Uterus (tissue), 2 donors: Measurements from ENCODE around the gene CCM2.

Source experiments
- POLR2A ChIP-seq, 2 donors: fragments of 450-650 bp; IDR thresholded peaks; one replicate each; pipeline ENCODE4 v1.6.1; 2016; ENCODE audit warnings: antibody characterized with exemption in 2 of 2, mild to moderate bottlenecking in 1 of 2, moderate library complexity in 1 of 2
- TF ChIP-seq, protein P1 (sequence below), 4 experiments: fragments of 200-600 bp in 2 of 4; fragments of 450-650 bp in 2 of 4; sonication (generic) in 2 of 4; IDR thresholded peaks; one replicate each; pipeline ENCODE4 v1.5.1; 2016 to 2019; ENCODE audit warnings: antibody characterized with exemption in 4 of 4, mild to moderate bottlenecking in 2 of 4, moderate library complexity in 1 of 4

DNA sequence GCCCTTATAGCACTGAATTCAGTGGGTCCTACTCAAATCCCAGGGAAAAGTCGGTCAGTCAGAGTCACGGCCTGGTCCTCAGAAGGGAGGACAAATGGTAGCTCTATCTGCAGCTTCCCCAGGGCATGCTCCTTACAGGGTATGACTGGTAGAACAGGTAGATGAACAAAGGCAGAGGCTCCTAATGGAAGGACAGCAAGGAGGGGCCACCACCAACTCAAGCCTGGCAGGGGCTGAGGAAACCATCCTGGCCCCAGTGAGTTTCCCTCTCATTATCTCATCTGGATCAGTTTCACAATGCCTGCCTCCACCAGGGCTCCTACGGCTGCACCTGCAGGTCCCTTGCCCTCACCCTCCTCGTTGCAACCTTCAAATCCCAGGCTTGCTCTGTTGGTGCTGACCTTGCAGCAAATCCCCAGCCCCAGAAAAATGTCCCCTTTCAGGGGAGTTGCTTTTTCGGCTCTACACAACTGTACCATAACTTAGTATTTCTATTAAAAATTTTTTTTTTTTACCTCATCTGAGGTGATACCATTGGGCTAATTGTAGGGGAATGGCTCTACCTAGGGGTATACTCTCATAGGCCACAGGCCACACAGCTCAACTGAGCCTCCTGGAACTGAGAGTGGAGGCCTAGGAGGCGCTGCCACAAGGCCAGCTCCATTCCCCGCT, 18.8 kb upstream of the CCM2 start:
- TF ChIP-seq POLR2A (IDR thresholded peaks at IDR 0.05), result no peak
- TF ChIP-seq, protein P1, sequence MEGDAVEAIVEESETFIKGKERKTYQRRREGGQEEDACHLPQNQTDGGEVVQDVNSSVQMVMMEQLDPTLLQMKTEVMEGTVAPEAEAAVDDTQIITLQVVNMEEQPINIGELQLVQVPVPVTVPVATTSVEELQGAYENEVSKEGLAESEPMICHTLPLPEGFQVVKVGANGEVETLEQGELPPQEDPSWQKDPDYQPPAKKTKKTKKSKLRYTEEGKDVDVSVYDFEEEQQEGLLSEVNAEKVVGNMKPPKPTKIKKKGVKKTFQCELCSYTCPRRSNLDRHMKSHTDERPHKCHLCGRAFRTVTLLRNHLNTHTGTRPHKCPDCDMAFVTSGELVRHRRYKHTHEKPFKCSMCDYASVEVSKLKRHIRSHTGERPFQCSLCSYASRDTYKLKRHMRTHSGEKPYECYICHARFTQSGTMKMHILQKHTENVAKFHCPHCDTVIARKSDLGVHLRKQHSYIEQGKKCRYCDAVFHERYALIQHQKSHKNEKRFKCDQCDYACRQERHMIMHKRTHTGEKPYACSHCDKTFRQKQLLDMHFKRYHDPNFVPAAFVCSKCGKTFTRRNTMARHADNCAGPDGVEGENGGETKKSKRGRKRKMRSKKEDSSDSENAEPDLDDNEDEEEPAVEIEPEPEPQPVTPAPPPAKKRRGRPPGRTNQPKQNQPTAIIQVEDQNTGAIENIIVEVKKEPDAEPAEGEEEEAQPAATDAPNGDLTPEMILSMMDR (IDR thresholded peaks at IDR 0.05), result no peak
